MM.1S (cell line): Measurements from ENCODE around the gene AAK1.

Experiments
- DNase-seq: peaks from one replicate; pipeline ENCODE4 v3.0.0-alpha.2; 2015
- H2AFZ ChIP-seq: fragments of 300-600 bp; sonication (generic); 2 replicates; pipeline ENCODE4 v1.6.0; 2016; ENCODE audit warnings: antibody characterized with exemption, low read length
- H3F3A ChIP-seq: fragments of 300-600 bp; sonication (generic); 2 replicates; pipeline ENCODE4 v1.6.1; 2016; ENCODE audit warnings: mild to moderate bottlenecking, antibody characterized with exemption, low read length, moderate library complexity, mixed read lengths; ENCODE audit not compliant: insufficient read depth
- H3K27ac ChIP-seq: fragments of 300-600 bp; sonication (generic); 2 replicates; pipeline ENCODE4 v1.5.1; 2016; ENCODE audit warnings: mild to moderate bottlenecking, low read length
- H3K27me3 ChIP-seq: fragments of 300-600 bp; sonication (generic); replicated peaks from 2 replicates; pipeline ENCODE4 v1.6.0; 2016; ENCODE audit warnings: low read length; ENCODE audit not compliant: insufficient read depth
- H3K36me3 ChIP-seq: fragments of 300-600 bp; sonication (generic); replicated peaks from 2 replicates; pipeline ENCODE4 v1.6.1; 2016; ENCODE audit warnings: mild to moderate bottlenecking, low read length, mixed read lengths; ENCODE audit not compliant: insufficient read depth
- H3K4me1 ChIP-seq: fragments of 300-600 bp; sonication (generic); 2 replicates; pipeline ENCODE4 v1.6.1; 2016; ENCODE audit warnings: low read length, mixed read lengths
- H3K4me2 ChIP-seq: fragments of 300-600 bp; sonication (generic); 2 replicates; pipeline ENCODE4 v1.6.0; 2016; ENCODE audit warnings: low read depth, low read length
- H3K4me3 ChIP-seq: fragments of 300-600 bp; sonication (generic); 2 replicates; pipeline ENCODE4 v1.5.1; 2016; ENCODE audit warnings: low read length, mixed read lengths
- H3K79me2 ChIP-seq: fragments of 300-600 bp; sonication (generic); 2 replicates; pipeline ENCODE4 v1.6.1; 2016; ENCODE audit warnings: mixed run types, low read length, mixed read lengths
- H3K9ac ChIP-seq: fragments of 300-600 bp; sonication (generic); 2 replicates; pipeline ENCODE4 v1.6.1; 2016; ENCODE audit warnings: low read length, mixed read lengths
- H3K9me2 ChIP-seq: fragments of 300-600 bp; sonication (generic); replicated peaks from 2 replicates; pipeline ENCODE4 v1.6.1; 2016; ENCODE audit warnings: mild to moderate bottlenecking, low read length, mixed read lengths; ENCODE audit not compliant: insufficient read depth
- H3K9me3 ChIP-seq: fragments of 300-600 bp; sonication (generic); replicated peaks from 2 replicates; pipeline ENCODE4 v1.6.1; 2016; ENCODE audit warnings: mild to moderate bottlenecking, low read length, mixed read lengths; ENCODE audit not compliant: insufficient read depth
- H4K20me1 ChIP-seq: fragments of 300-600 bp; sonication (generic); 2 replicates; pipeline ENCODE4 v1.6.1; 2016; ENCODE audit warnings: mild to moderate bottlenecking, low read length, moderate library complexity, mixed read lengths; ENCODE audit not compliant: insufficient read depth
- EZH2 ChIP-seq: fragments of 300-600 bp; sonication (generic); optimal IDR thresholded peaks from 2 replicates; pipeline ENCODE3; 2017; ENCODE audit warnings: low read depth, mild to moderate bottlenecking, antibody characterized with exemption, low read length, mixed read lengths
- EZH2phosphoT487 ChIP-seq: fragments of 300-600 bp; sonication (generic); IDR thresholded peaks from 2 replicates; pipeline ENCODE4 v1.6.1; 2018; ENCODE audit warnings: antibody characterized with exemption, low read length
- TF ChIP-seq, protein P1 (sequence below): fragments of 300-600 bp; sonication (generic); IDR thresholded peaks from 2 replicates; pipeline ENCODE4 v1.5.1; 2016; ENCODE audit warnings: antibody characterized with exemption, low read length, mixed read lengths

Gene AAK1

DNA sequence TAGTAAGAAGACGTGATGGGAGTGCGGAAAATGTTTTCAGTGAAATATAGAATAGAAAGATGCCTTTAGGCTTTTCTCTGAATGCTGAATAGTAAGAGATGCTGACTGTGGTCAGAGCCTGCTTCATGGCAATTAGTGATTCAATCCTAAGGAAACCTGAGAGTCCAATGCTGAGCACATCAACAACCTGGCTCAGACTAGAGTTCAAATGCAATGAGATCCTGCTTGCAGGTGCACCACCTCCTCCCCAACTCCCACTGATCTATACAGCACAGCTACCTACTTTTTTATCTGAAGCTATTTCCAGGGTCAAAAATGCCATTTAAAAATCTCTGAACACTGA lies 65.4 kb downstream of the AAK1 start:
- Histone ChIP-seq H4K20me1 (no peaks in the 10 kb centered on the region), H3K27me3 (no peaks in the 10 kb centered on the region), H3K27ac (no peak overlapping the region), H3K9me2 (no peaks in the 10 kb centered on the region), H3K9ac (no peak overlapping the region), H3K4me3 (no peak overlapping the region), H3K79me2 (no peaks in the 10 kb centered on the region), H3K9me3 (no peaks in the 10 kb centered on the region), H3K4me2 (no peak overlapping the region), H3K36me3 (no peaks in the 10 kb centered on the region), H3K4me1 (no peaks in the 10 kb centered on the region), H3F3A (peaks cover 8% of the 10 kb centered on the region; the same call in 1 of the 2 replicates), H2AFZ (no peak overlapping the region)
- no peak for DNase-seq
- TF ChIP-seq EZH2 (no peak), EZH2phosphoT487 (no peak)
- TF ChIP-seq, protein P1, sequence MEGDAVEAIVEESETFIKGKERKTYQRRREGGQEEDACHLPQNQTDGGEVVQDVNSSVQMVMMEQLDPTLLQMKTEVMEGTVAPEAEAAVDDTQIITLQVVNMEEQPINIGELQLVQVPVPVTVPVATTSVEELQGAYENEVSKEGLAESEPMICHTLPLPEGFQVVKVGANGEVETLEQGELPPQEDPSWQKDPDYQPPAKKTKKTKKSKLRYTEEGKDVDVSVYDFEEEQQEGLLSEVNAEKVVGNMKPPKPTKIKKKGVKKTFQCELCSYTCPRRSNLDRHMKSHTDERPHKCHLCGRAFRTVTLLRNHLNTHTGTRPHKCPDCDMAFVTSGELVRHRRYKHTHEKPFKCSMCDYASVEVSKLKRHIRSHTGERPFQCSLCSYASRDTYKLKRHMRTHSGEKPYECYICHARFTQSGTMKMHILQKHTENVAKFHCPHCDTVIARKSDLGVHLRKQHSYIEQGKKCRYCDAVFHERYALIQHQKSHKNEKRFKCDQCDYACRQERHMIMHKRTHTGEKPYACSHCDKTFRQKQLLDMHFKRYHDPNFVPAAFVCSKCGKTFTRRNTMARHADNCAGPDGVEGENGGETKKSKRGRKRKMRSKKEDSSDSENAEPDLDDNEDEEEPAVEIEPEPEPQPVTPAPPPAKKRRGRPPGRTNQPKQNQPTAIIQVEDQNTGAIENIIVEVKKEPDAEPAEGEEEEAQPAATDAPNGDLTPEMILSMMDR = no peak

DNA sequence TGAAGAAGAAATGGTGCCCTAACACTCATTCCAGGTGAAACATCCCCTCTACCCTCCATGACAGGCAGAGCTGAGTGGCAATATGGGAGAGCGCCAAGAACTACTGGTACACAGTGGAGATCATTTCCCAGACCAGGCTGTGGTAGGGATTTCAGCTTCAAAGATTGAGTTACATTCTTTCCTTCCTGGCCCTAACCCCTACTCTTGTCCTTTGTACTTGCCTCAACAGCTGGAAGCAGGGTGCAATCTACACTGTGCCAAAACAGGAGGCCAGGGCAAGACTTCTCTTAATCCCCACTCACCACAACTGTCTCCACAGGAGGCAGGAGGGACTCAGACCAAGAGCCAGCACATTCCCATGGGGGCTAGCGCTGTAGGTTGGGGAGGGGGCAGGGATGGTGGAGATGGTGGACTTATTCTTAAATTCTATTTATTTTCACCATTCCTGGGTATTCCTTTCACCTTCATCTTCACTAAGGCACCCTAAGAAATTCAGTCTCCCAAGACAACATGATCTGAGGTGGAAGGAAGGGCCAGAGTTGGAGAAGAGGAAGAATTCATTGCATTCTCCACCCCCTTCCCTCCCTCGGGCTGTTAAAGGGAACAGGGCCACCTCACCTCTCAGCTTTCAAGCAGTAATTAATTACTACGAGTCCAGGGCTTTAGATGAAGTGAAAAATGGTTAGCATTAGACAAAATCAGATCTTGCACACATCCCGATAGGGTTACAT lies 65.9 kb downstream of the AAK1 start:
- no peaks in the 10 kb centered on the region for H3K36me3 ChIP-seq
- H4K20me1 ChIP-seq = no peaks in the 10 kb centered on the region
- no peaks in the 10 kb centered on the region for H3K4me1 ChIP-seq
- no peak overlapping the region for H3K27ac ChIP-seq
- no peak overlapping the region for H3K4me2 ChIP-seq
- H3K9me3 ChIP-seq = no peaks in the 10 kb centered on the region
- no peak overlapping the region for H2AFZ ChIP-seq
- no peak for DNase-seq
- peaks cover 8% of the 10 kb centered on the region; the same call in 1 of the 2 replicates for H3F3A ChIP-seq
- no peaks in the 10 kb centered on the region for H3K27me3 ChIP-seq
- no peaks in the 10 kb centered on the region for H3K79me2 ChIP-seq
- H3K9me2 ChIP-seq = no peaks in the 10 kb centered on the region
- no peak overlapping the region for H3K4me3 ChIP-seq
- no peak for TF ChIP-seq EZH2
- TF ChIP-seq, protein P1 = no peak
- TF ChIP-seq EZH2phosphoT487 = no peak
- H3K9ac ChIP-seq = no peak overlapping the region

GRCh38 chr2:69576880-69577279 lies 66.7 kb downstream of the AAK1 start:
- Histone ChIP-seq H3K27me3 (no peaks in the 10 kb centered on the region), H3F3A (0 out of 2 replicates have a peak, but pooled peaks cover under 1% of the 10 kb centered on the region), H3K27ac (no peak overlapping the region), H2AFZ (no peak overlapping the region), H3K9me2 (no peaks in the 10 kb centered on the region), H3K9me3 (no peaks in the 10 kb centered on the region), H3K4me3 (no peak overlapping the region), H3K4me2 (no peak overlapping the region), H3K4me1 (no peaks in the 10 kb centered on the region), H4K20me1 (no peaks in the 10 kb centered on the region), H3K9ac (no peak overlapping the region), H3K79me2 (peaks cover under 1% of the 10 kb centered on the region; the same call in 1 of the 2 replicates), H3K36me3 (no peaks in the 10 kb centered on the region)
- DNase-seq = no peak
- TF ChIP-seq EZH2 (no peak), EZH2phosphoT487 (no peak)
- TF ChIP-seq, protein P1 = no peak
